Activated CD8-positive, alpha-beta memory T cell treated with anti-CD3 and anti-CD28 coated beads, Interleukin-2, amount 10 ng/mL, durations not matched to agents 7 days and 5 days (primary cell): ENCODE data around the gene PADI3. TPM values are rescaled to one million over a fixed set of nuclear protein-coding genes. Genes with fewer than 3 reads are reported as not detected.

Experiments
- ATAC-seq: fragments of 150-1000 bp; cut with Tn5 transposase; one replicate; pipeline ENCODE4 v1.10.0; 2021; ENCODE audit warnings: moderate library complexity
- CTCF ChIA-PET: fragments of 350-600 bp; sonication (Branson Sonifier 250); formaldehyde crosslinking; loops from one replicate; lab custom pipeline; 2021; ENCODE audit warnings: antibody characterized with exemption; lab: Charles Lee
- DNase-seq: peaks from one replicate; pipeline ENCODE4 v3.0.0-alpha.2; 2020
- H3K27ac Mint-ChIP-seq: one replicate; pipeline ENCODE4 v1.8.0; 2021; ENCODE audit warnings: mild to moderate bottlenecking, mixed read lengths
- H3K27me3 Mint-ChIP-seq: one replicate; pipeline ENCODE4 v1.8.0; 2021; ENCODE audit warnings: mixed read lengths
- H3K36me3 Mint-ChIP-seq: one replicate; pipeline ENCODE4 v1.8.0; 2021; ENCODE audit warnings: mild to moderate bottlenecking, mixed read lengths
- H3K4me1 Mint-ChIP-seq: one replicate; pipeline ENCODE4 v1.8.0; 2021; ENCODE audit warnings: mixed read lengths
- H3K4me3 Mint-ChIP-seq: one replicate; pipeline ENCODE4 v1.8.0; 2021; ENCODE audit warnings: mild to moderate bottlenecking, moderate library complexity, mixed read lengths
- H3K9me3 Mint-ChIP-seq: one replicate; pipeline ENCODE4 v1.8.0; 2022; ENCODE audit warnings: low read depth, mixed read lengths
- total RNA-seq, 2 experiments: library from RNA; stranded (reverse); gene quantifications; one replicate each; pipeline ENCODE4 v1.2.3, GENCODE V29; 2021

PADI3 gene
- total RNA-seq, 2 experiments from 2014 or later = not detected

GRCh38 chr1:17273096-17273495 lies 24.2 kb downstream of the PADI3 start:
- Mint-ChIP-seq H3K9me3 (no peaks in the 10 kb centered on the region), H3K4me1 (peaks cover 10% of the 10 kb centered on the region), H3K4me3 (no peak overlapping the region), H3K27ac (no peak overlapping the region), H3K27me3 (peaks cover 8% of the 10 kb centered on the region), H3K36me3 (no peaks in the 10 kb centered on the region)
- no peak for DNase-seq
- ATAC-seq = no peak
- CTCF ChIA-PET = interaction anchor here (1.0 to 1.6 kb wide), 3 partner anchors 14 to 148 kb away, joined by 3 to 9 read pairs (median 5); no protein-coding TSS in a partner anchor

GRCh38 chr1:17274186-17275170 lies 25.6 kb downstream of the PADI3 start:
- no peaks in the 10 kb centered on the region for H3K36me3 Mint-ChIP-seq
- H3K27me3 Mint-ChIP-seq = peaks cover 8% of the 10 kb centered on the region
- ATAC-seq (peak; percentile 53), DNase-seq (peak; percentile 55)
- peak overlapping the region; percentile 52 for H3K27ac Mint-ChIP-seq
- no peaks in the 10 kb centered on the region for H3K9me3 Mint-ChIP-seq
- CTCF ChIA-PET = interaction anchor here (1.0 to 2.1 kb wide), 5 partner anchors 11 to 149 kb away, joined by 3 to 11 read pairs (median 5); no protein-coding TSS in a partner anchor
- peaks cover 10% of the 10 kb centered on the region for H3K4me1 Mint-ChIP-seq
- H3K4me3 Mint-ChIP-seq = no peak overlapping the region

- Mint-ChIP-seq H3K4me3 (no peak overlapping the region), H3K9me3 (no peaks in the 10 kb centered on the region), H3K36me3 (no peaks in the 10 kb centered on the region), H3K27me3 (peaks cover 17% of the 10 kb centered on the region), H3K4me1 (peaks cover 10% of the 10 kb centered on the region), H3K27ac (no peak overlapping the region)
- no peak for DNase-seq
- CTCF ChIA-PET = interaction anchor here (1.6 kb wide), 1 partner anchor 151 kb away, joined by 4 read pairs; no protein-coding TSS in a partner anchor
- ATAC-seq = no peak
Measured at GRCh38 chr1:17276568-17276967, 27.7 kb downstream of the PADI3 start.

GRCh38 chr1:17277511-17278159 lies 28.7 kb downstream of the PADI3 start:
- Mint-ChIP-seq H3K27me3 (peaks cover 27% of the 10 kb centered on the region), H3K27ac (no peak overlapping the region), H3K4me1 (peaks cover 10% of the 10 kb centered on the region), H3K36me3 (no peaks in the 10 kb centered on the region), H3K9me3 (no peaks in the 10 kb centered on the region), H3K4me3 (no peak overlapping the region)
- ATAC-seq = no peak
- CTCF ChIA-PET = no interaction called here
- DNase-seq = no peak

- Mint-ChIP-seq H3K9me3 (no peaks in the 10 kb centered on the region), H3K27me3 (peaks cover 27% of the 10 kb centered on the region), H3K27ac (no peak overlapping the region), H3K36me3 (no peaks in the 10 kb centered on the region), H3K4me1 (peaks cover 10% of the 10 kb centered on the region), H3K4me3 (no peak overlapping the region)
- CTCF ChIA-PET = no interaction called here
- no peak for ATAC-seq
- DNase-seq = no peak
Measured at GRCh38 chr1:17278996-17279830, 30.3 kb downstream of the PADI3 start.

- peaks cover 26% of the 10 kb centered on the region for H3K27me3 Mint-ChIP-seq
- no peak overlapping the region for H3K4me3 Mint-ChIP-seq
- no peak for ATAC-seq
- no peak overlapping the region for H3K27ac Mint-ChIP-seq
- no peaks in the 10 kb centered on the region for H3K36me3 Mint-ChIP-seq
- H3K4me1 Mint-ChIP-seq = peaks cover 2% of the 10 kb centered on the region
- H3K9me3 Mint-ChIP-seq = no peaks in the 10 kb centered on the region
- no peak for DNase-seq
- CTCF ChIA-PET = no interaction called here
Measured at GRCh38 chr1:17280436-17280835, 31.5 kb downstream of the PADI3 start.

GRCh38 chr1:17280894-17281293 lies 32.0 kb downstream of the PADI3 start:
- no peak for ATAC-seq
- Mint-ChIP-seq H3K27ac (no peak overlapping the region), H3K4me3 (no peak overlapping the region), H3K36me3 (no peaks in the 10 kb centered on the region), H3K4me1 (no peaks in the 10 kb centered on the region), H3K27me3 (peaks cover 21% of the 10 kb centered on the region), H3K9me3 (no peaks in the 10 kb centered on the region)
- no peak for DNase-seq
- CTCF ChIA-PET = no interaction called here

- no peak overlapping the region for H3K4me3 Mint-ChIP-seq
- CTCF ChIA-PET = no interaction called here
- DNase-seq (no peak), ATAC-seq (no peak)
- H3K4me1 Mint-ChIP-seq = no peaks in the 10 kb centered on the region
- no peak overlapping the region for H3K27ac Mint-ChIP-seq
- peaks cover 19% of the 10 kb centered on the region for H3K27me3 Mint-ChIP-seq
- no peaks in the 10 kb centered on the region for H3K36me3 Mint-ChIP-seq
- H3K9me3 Mint-ChIP-seq = no peaks in the 10 kb centered on the region
Measured at GRCh38 chr1:17281775-17282181, 32.9 kb downstream of the PADI3 start.

GRCh38 chr1:17282836-17283235 lies 33.9 kb downstream of the PADI3 start:
- Mint-ChIP-seq H3K4me3 (no peak overlapping the region), H3K27ac (no peak overlapping the region), H3K4me1 (no peaks in the 10 kb centered on the region), H3K27me3 (peaks cover 19% of the 10 kb centered on the region), H3K9me3 (no peaks in the 10 kb centered on the region), H3K36me3 (no peaks in the 10 kb centered on the region)
- CTCF ChIA-PET = no interaction called here
- DNase-seq = no peak
- ATAC-seq = no peak

GRCh38 chr1:17286646-17287045 lies 37.7 kb downstream of the PADI3 start:
- Mint-ChIP-seq H3K36me3 (no peaks in the 10 kb centered on the region), H3K27me3 (peaks cover 15% of the 10 kb centered on the region), H3K4me1 (no peaks in the 10 kb centered on the region), H3K27ac (no peak overlapping the region), H3K9me3 (no peaks in the 10 kb centered on the region), H3K4me3 (no peak overlapping the region)
- CTCF ChIA-PET = no interaction called here
- no peak for DNase-seq
- no peak for ATAC-seq

- no peaks in the 10 kb centered on the region for H3K4me1 Mint-ChIP-seq
- DNase-seq (no peak), ATAC-seq (no peak)
- CTCF ChIA-PET = no interaction called here
- no peak overlapping the region for H3K27ac Mint-ChIP-seq
- no peaks in the 10 kb centered on the region for H3K36me3 Mint-ChIP-seq
- no peak overlapping the region for H3K4me3 Mint-ChIP-seq
- no peaks in the 10 kb centered on the region for H3K9me3 Mint-ChIP-seq
- H3K27me3 Mint-ChIP-seq = peaks cover 10% of the 10 kb centered on the region
Measured at GRCh38 chr1:17287130-17287776, 38.4 kb downstream of the PADI3 start.

- peaks cover 11% of the 10 kb centered on the region for H3K27me3 Mint-ChIP-seq
- CTCF ChIA-PET = no interaction called here
- ATAC-seq = no peak
- no peaks in the 10 kb centered on the region for H3K4me1 Mint-ChIP-seq
- H3K27ac Mint-ChIP-seq = no peak overlapping the region
- H3K36me3 Mint-ChIP-seq = no peaks in the 10 kb centered on the region
- H3K4me3 Mint-ChIP-seq = no peak overlapping the region
- no peak for DNase-seq
- no peaks in the 10 kb centered on the region for H3K9me3 Mint-ChIP-seq
Measured at GRCh38 chr1:17289721-17290120, 40.8 kb downstream of the PADI3 start.
